ENCODE data around the gene C1orf198.

- no peak for TF ChIP-seq NFIC (IDR thresholded peaks at IDR 0.05; ENCODE audit: borderline replicate concordance)
- no peak for TF ChIP-seq RCOR1 (IDR thresholded peaks at IDR 0.05; ENCODE audit: low read length)
- no peak for TF ChIP-seq USF2 (IDR thresholded peaks at IDR 0.05; ENCODE audit: borderline replicate concordance, low read depth, low read length)
- no peak for TF ChIP-seq CTCF (IDR thresholded peaks at IDR 0.05)
- TF ChIP-seq IRF3 (IDR thresholded peaks at IDR 0.05; ENCODE audit: low read depth, low read length), result no peak
Observed at GRCh38 chr1:230850547-230850946, 17.8 kb downstream of the C1orf198 start.
